ENCODE data around the gene DCAF5. TPM values are rescaled to one million over a fixed set of nuclear protein-coding genes. Genes with fewer than 3 reads are reported as not detected.
"Not testable (repeated sequence)": the region's sequence is repeated elsewhere in the genome, so short reads cannot be mapped to it uniquely, and the experiment has no call there.

DCAF5 gene
- polyA plus RNA-seq, 1 donor (not counting 4 experiments of a cell fraction or from before 2014, with no cell fraction given), result 29.5 TPM

DNA sequence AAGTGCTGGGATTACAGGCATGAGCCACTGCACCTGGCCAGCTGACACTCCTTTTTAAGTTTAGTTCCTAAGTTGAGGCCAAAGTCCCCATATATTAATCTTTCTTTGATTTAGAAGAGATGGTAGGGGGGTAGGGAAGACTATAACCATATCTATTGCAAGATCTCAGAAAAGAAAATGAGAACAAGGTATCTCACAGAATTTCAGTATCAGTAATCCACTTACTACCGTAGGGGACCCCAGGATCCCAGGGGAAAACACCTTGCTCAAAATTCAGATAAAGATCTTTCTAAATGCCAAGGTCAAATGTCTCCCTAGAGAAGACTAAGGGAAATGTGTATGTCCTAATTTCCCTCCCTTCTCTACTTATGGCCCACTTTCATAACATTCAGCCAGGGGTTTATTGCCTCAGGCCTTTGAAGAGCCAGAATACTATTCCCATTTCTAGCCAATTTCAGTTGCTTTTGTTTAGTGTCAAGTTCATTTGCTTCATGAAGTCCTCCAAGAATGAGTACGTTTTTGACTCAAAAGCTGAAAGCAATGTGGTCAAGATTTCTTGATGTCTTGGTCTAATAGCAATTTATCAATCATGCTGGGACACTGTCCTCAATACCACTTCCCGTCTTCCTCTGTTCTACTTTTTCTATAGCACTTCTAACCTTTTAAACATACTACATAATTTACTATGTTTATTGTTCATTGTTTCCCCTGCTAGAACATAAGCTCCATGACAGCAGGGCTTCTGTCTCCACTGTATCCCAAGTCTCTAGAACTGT is 86.3 kb downstream of the DCAF5 start:
- no peaks in the 10 kb centered on the region for H3K27me3 ChIP-seq (ENCODE audit: control insufficient read depth, extremely low read depth, insufficient read depth, low read length)
- TF ChIP-seq, protein P1, sequence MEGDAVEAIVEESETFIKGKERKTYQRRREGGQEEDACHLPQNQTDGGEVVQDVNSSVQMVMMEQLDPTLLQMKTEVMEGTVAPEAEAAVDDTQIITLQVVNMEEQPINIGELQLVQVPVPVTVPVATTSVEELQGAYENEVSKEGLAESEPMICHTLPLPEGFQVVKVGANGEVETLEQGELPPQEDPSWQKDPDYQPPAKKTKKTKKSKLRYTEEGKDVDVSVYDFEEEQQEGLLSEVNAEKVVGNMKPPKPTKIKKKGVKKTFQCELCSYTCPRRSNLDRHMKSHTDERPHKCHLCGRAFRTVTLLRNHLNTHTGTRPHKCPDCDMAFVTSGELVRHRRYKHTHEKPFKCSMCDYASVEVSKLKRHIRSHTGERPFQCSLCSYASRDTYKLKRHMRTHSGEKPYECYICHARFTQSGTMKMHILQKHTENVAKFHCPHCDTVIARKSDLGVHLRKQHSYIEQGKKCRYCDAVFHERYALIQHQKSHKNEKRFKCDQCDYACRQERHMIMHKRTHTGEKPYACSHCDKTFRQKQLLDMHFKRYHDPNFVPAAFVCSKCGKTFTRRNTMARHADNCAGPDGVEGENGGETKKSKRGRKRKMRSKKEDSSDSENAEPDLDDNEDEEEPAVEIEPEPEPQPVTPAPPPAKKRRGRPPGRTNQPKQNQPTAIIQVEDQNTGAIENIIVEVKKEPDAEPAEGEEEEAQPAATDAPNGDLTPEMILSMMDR (optimal IDR thresholded peaks at IDR 0.05 in 1 of 3, IDR thresholded peaks at IDR 0.05 in 1 of 3, conservative IDR thresholded peaks at IDR 0.05 in 1 of 3; ENCODE audit: extremely low read depth in 1 of 3, insufficient read depth in 2 of 3, low read length in 3 of 3), result no peak
- no peak for TF ChIP-seq EZH2 (IDR thresholded peaks at IDR 0.05; ENCODE audit: low read length)
- no peak for FAIRE-seq
- H2AFZ ChIP-seq (ENCODE audit: control insufficient read depth, low read length), result no peak overlapping the region
- no peaks in the 10 kb centered on the region for H3K79me2 ChIP-seq (ENCODE audit: control insufficient read depth, insufficient read depth, low read length)
- H3K36me3 ChIP-seq (ENCODE audit: control insufficient read depth in 2 of 2, extremely low read depth in 1 of 2, insufficient read depth in 2 of 2, low read length in 2 of 2), result peaks cover 11 to 19% of the 10 kb centered on the region in 2 experiments
- no peak overlapping the region for H3K4me3 ChIP-seq (ENCODE audit: control insufficient read depth in 2 of 3, extremely low read depth in 1 of 3, insufficient read depth in 2 of 3, low read depth in 1 of 3, low read length in 3 of 3)
- no peaks in the 10 kb centered on the region for H3K9me1 ChIP-seq (ENCODE audit: control insufficient read depth, extremely low read depth, insufficient read depth, low read length)
- no peak overlapping the region for H3K4me2 ChIP-seq (ENCODE audit: control insufficient read depth, extremely low read depth, insufficient read depth, low read depth, low read length)
- H3K27ac ChIP-seq (ENCODE audit: control insufficient read depth, insufficient read depth, low read length), result no peak overlapping the region
- H3K9ac ChIP-seq (ENCODE audit: control insufficient read depth, extremely low read depth, insufficient read depth, low read length), result no peak overlapping the region
- dilution Hi-C loops (cut with MboI; ENCODE audit: extremely low pct_ligation_motif_present, low sequenced_read_pairs), result no loop called here
- H3K9me3 ChIP-seq (ENCODE audit: control insufficient read depth, low read depth, low read length), result no peaks in the 10 kb centered on the region
- peaks cover 6% of the 10 kb centered on the region for H3K4me1 ChIP-seq (ENCODE audit: control insufficient read depth, extremely low read depth, insufficient read depth, low read length)
- no peak for DNase-seq (ENCODE audit: low read depth, low spot score)
- no peaks in the 10 kb centered on the region for H4K20me1 ChIP-seq (ENCODE audit: control insufficient read depth, extremely low read depth, insufficient read depth, low read length)

DNA sequence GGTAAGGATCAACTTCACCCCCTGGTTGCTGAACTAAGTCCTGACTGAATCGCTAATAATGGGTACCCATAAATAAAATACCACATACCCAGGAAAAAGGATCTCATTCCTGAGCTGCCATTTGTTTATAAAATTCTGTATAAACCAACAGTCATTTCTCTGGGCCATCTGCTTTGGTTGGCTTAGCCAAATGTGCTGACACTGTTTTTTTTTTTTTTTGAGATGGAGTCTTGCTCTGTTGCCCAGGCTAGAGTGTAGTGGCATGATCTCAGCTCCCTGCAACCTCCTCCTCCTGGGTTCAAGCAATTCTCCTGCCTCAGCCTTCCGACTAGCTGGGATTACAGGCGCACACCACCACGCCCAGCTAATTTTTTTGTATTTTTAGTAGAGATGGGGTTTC is 87.0 kb downstream of the DCAF5 start:
- H3K9me1 ChIP-seq (ENCODE audit: control insufficient read depth, extremely low read depth, insufficient read depth, low read length); H3K4me1 ChIP-seq (ENCODE audit: control insufficient read depth, extremely low read depth, insufficient read depth, low read length); dilution Hi-C loops (cut with MboI; ENCODE audit: extremely low pct_ligation_motif_present, low sequenced_read_pairs); FAIRE-seq; H2AFZ ChIP-seq (ENCODE audit: control insufficient read depth, low read length); DNase-seq (ENCODE audit: low read depth, low spot score); H3K4me2 ChIP-seq (ENCODE audit: control insufficient read depth, extremely low read depth, insufficient read depth, low read depth, low read length); H3K4me3 ChIP-seq (ENCODE audit: control insufficient read depth in 2 of 3, extremely low read depth in 1 of 3, insufficient read depth in 2 of 3, low read depth in 1 of 3, low read length in 3 of 3); H3K9ac ChIP-seq (ENCODE audit: control insufficient read depth, extremely low read depth, insufficient read depth, low read length); H3K27ac ChIP-seq (ENCODE audit: control insufficient read depth, insufficient read depth, low read length); H3K79me2 ChIP-seq (ENCODE audit: control insufficient read depth, insufficient read depth, low read length); H3K9me3 ChIP-seq (ENCODE audit: control insufficient read depth, low read depth, low read length); H3K27me3 ChIP-seq (ENCODE audit: control insufficient read depth, extremely low read depth, insufficient read depth, low read length); H4K20me1 ChIP-seq (ENCODE audit: control insufficient read depth, extremely low read depth, insufficient read depth, low read length): not testable (repeated sequence)
- H3K36me3 ChIP-seq (ENCODE audit: control insufficient read depth in 2 of 2, extremely low read depth in 1 of 2, insufficient read depth in 2 of 2, low read length in 2 of 2), result peaks cover 12 to 24% of the 10 kb centered on the region in 2 experiments
